GM12874 (cell line): Measurements from ENCODE around the gene GDF7.

Source experiments
- TF ChIP-seq, protein P1 (sequence below): IDR thresholded peaks from 2 replicates; pipeline ENCODE4 v1.5.1; 2011; ENCODE audit warnings: low read depth, mild to moderate bottlenecking, control low read depth, low read length, moderate library complexity; ENCODE audit not compliant: insufficient read depth

The GDF7 gene

DNA sequence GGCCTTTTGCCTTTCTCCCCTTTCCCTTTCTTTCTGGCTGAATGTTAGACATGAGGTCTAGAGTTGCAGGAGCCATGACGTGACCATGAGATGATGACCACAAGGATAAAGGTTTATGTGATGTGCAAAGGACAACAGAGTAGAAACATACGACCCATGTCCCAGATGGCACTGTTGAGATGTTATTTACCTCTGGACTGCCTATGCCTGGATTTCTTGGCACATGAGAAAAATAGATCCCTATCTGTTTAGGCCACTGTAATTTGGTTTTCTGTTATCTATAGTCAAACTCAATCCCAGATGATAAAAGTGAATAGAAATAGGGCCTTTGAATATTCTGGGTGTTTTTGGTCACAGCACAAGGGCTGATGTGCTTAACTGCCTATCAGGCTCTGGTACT, 58.8 kb downstream of the GDF7 start:
- TF ChIP-seq, protein P1, sequence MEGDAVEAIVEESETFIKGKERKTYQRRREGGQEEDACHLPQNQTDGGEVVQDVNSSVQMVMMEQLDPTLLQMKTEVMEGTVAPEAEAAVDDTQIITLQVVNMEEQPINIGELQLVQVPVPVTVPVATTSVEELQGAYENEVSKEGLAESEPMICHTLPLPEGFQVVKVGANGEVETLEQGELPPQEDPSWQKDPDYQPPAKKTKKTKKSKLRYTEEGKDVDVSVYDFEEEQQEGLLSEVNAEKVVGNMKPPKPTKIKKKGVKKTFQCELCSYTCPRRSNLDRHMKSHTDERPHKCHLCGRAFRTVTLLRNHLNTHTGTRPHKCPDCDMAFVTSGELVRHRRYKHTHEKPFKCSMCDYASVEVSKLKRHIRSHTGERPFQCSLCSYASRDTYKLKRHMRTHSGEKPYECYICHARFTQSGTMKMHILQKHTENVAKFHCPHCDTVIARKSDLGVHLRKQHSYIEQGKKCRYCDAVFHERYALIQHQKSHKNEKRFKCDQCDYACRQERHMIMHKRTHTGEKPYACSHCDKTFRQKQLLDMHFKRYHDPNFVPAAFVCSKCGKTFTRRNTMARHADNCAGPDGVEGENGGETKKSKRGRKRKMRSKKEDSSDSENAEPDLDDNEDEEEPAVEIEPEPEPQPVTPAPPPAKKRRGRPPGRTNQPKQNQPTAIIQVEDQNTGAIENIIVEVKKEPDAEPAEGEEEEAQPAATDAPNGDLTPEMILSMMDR = no peak

DNA sequence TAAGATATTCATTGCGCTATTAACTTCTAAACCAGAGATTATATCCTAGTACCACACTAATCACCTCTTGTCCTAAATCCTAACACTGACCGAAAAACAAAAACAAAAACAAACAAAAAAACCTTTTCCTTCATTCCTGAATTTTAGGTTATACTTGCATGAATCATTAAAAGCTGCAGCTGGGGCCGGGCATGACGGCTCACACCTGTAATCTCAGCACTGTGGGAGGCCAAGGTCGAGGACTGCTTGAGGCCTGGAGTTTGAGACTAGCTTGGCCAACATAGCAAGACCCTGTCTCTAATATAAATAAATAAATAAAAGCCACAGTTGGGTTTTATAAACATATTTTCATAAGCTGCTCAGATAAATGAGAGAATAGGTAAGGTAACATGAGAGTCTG, 60.0 kb downstream of the GDF7 start:
- TF ChIP-seq, protein P1 = no peak

DNA sequence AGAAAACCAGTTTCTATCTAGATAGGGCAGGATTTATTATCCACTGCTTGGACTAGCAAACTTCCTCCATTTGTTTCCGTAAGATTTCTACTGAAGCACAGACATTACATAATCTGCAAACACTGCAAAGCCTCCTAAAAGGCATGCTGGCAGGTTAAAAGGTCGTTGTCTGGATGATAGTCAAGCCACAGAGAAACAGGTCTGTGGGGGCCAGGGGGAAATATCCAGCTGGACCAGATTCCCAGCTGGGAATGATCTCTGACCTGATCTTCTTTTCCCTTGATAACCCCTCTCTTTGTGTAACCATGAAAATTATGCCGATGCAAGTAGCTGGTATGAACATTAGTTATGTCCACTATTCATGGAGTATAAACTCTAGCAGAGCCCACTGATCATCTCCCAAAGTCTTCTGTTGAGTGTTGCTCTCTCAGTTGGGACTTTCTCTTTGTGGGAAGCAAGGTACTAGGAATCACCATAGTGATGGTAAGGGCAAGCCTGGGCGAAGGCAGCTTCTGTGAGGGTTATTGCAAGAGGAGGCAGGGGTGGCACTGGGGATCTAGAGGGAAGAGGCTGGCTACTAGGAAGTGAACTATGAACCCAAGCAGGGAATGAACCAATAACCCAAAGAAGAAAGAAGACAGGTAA, 61.3 kb downstream of the GDF7 start:
- TF ChIP-seq, protein P1 = no peak
